GM18526 (cell line): ENCODE data around the gene GGTA1.

Experiments
- POLR2A ChIP-seq: IDR thresholded peaks from 3 replicates; pipeline ENCODE4 v1.6.1; 2011; ENCODE audit not compliant: insufficient read length; ENCODE audit errors: extremely low read depth

GGTA1 gene

GRCh38 chr9:121508415-121508814 lies 8.8 kb upstream of the GGTA1 start:
- TF ChIP-seq POLR2A, result no peak

- TF ChIP-seq POLR2A, result no peak
Observed at GRCh38 chr9:121505903-121506735, 6.5 kb upstream of the GGTA1 start.

GRCh38 chr9:121503444-121503843 lies 3.8 kb upstream of the GGTA1 start:
- no peak for TF ChIP-seq POLR2A

- TF ChIP-seq POLR2A, result no peak
Observed at GRCh38 chr9:121500165-121500478, 478 bp upstream of the GGTA1 start.

- TF ChIP-seq POLR2A, result no peak
Observed at GRCh38 chr9:121499177-121499426, 542 bp downstream of the GGTA1 start.

- no peak for TF ChIP-seq POLR2A
Observed at GRCh38 chr9:121498487-121499176, 1.0 kb downstream of the GGTA1 start.

- TF ChIP-seq POLR2A, result no peak
Observed at GRCh38 chr9:121498150-121498486, 1.5 kb downstream of the GGTA1 start.

GRCh38 chr9:121495976-121496375 lies 3.7 kb downstream of the GGTA1 start:
- no peak for TF ChIP-seq POLR2A

- no peak for TF ChIP-seq POLR2A
Observed at GRCh38 chr9:121494192-121494591, 5.5 kb downstream of the GGTA1 start.

- no peak for TF ChIP-seq POLR2A
Observed at GRCh38 chr9:121491111-121491510, 8.5 kb downstream of the GGTA1 start.

- TF ChIP-seq POLR2A, result no peak
Observed at GRCh38 chr9:121489344-121489743, 10.3 kb downstream of the GGTA1 start.

GRCh38 chr9:121486043-121486442 lies 13.6 kb downstream of the GGTA1 start:
- TF ChIP-seq POLR2A, result no peak

- no peak for TF ChIP-seq POLR2A
Observed at GRCh38 chr9:121485623-121486022, 14.0 kb downstream of the GGTA1 start.

- TF ChIP-seq POLR2A, result no peak
Observed at GRCh38 chr9:121484651-121485446, 14.8 kb downstream of the GGTA1 start.

- no peak for TF ChIP-seq POLR2A
Observed at GRCh38 chr9:121483473-121484031, 16.1 kb downstream of the GGTA1 start.

GRCh38 chr9:121483049-121483448 lies 16.6 kb downstream of the GGTA1 start:
- TF ChIP-seq POLR2A, result no peak

- no peak for TF ChIP-seq POLR2A
Observed at GRCh38 chr9:121478816-121479676, 20.6 kb downstream of the GGTA1 start.
